Osteoblast (primary cell): ENCODE data around the gene GHDC. TPM values are rescaled to one million over a fixed set of nuclear protein-coding genes. Genes with fewer than 3 reads are reported as not detected.
A peak's percentile ranks its signal among the peaks of the same experiment; 100 is the strongest.

ENCODE experiments used
- DNase-seq: peaks from one replicate; pipeline ENCODE4 v3.0.0; 2011; ENCODE audit warnings: low spot score, mixed read lengths; ENCODE audit not compliant: insufficient read length; ENCODE audit errors: missing footprints
- H2AFZ ChIP-seq: 2 replicates; pipeline ENCODE4 v1.6.0; 2011; ENCODE audit warnings: mild to moderate bottlenecking, low read length
- H3K27ac ChIP-seq: 2 replicates; pipeline ENCODE4 v1.5.1; 2011; ENCODE audit warnings: mild to moderate bottlenecking, low read depth, low read length, moderate library complexity
- H3K27me3 ChIP-seq: 2 replicates; pipeline ENCODE4 v1.6.0; 2012; ENCODE audit warnings: mild to moderate bottlenecking, control low read depth, inconsistent platforms, low read length, moderate library complexity; ENCODE audit not compliant: insufficient read depth
- H3K36me3 ChIP-seq: 2 replicates; pipeline ENCODE4 v1.5.1; 2011; ENCODE audit warnings: mild to moderate bottlenecking, low read length, control low read depth, moderate library complexity; ENCODE audit not compliant: insufficient read depth
- H3K4me1 ChIP-seq: 2 replicates; pipeline ENCODE4 v1.5.1; 2011; ENCODE audit warnings: mild to moderate bottlenecking, low read length, control low read depth, moderate library complexity; ENCODE audit not compliant: insufficient read depth
- H3K4me2 ChIP-seq: 2 replicates; pipeline ENCODE4 v1.6.0; 2011; ENCODE audit warnings: mild to moderate bottlenecking, low read length; ENCODE audit not compliant: insufficient read depth
- H3K4me3 ChIP-seq: fragments of 200-600 bp; sonication (generic); 3 replicates; pipeline ENCODE4 v1.5.1; 2012; ENCODE audit warnings: mild to moderate bottlenecking, low read length, inconsistent platforms; ENCODE audit not compliant: insufficient read depth
- H3K79me2 ChIP-seq: 2 replicates; pipeline ENCODE4 v1.6.0; 2012; ENCODE audit warnings: mild to moderate bottlenecking, low read length, control low read depth, inconsistent platforms; ENCODE audit not compliant: insufficient read depth
- H3K9me3 ChIP-seq: 2 replicates; pipeline ENCODE4 v1.5.1; 2011; ENCODE audit warnings: low read depth, low read length, control low read depth
- H4K20me1 ChIP-seq: 2 replicates; pipeline ENCODE4 v1.6.0; 2012; ENCODE audit warnings: mild to moderate bottlenecking, low read length, control low read depth; ENCODE audit not compliant: insufficient read depth
- total RNA-seq: library from RNA; depleted of rRNA; stranded (reverse); fragments of >200 nt; gene quantifications from 2 replicates; pipeline ENCODE4 v1.2.3, GENCODE V29; 2012
- TF ChIP-seq, protein P1 (sequence below): IDR thresholded peaks from 2 replicates; pipeline ENCODE4 v1.5.1; 2011; ENCODE audit warnings: mild to moderate bottlenecking, low read depth, low read length, moderate library complexity; ENCODE audit errors: extremely low read depth

GHDC gene
- total RNA-seq, 1 donor = 31.8 TPM

DNA sequence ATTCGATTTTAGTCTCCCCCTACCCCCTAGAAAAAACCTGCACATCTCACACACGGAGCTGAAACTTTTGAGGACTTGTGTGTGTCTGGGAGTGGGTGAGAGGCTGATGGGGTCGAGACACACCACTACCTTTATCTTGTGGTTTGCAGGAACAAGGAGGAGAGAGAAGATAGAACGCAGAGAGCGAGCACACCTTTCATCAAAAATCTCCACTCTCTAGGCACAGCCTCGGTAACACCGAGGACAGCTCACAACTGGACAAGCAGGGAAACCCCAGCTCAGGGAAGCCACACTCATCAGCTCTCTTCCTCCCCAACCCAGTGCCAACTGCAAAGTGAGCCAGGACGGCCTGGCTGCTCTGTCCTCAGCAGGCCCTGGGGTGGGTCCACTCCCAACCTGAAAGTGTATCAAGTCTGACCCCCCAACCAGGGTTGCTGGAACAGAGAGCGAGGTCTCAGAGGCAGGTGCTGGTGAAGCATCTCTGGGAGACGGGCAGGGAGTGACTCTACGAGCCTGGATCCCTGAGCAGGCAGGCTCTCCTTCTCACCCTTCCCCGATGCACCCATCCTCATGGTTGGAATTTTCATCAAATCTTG, 5.2 kb upstream of the GHDC start:
- H3K4me1 ChIP-seq = no peaks in the 10 kb centered on the region
- no peak overlapping the region for H2AFZ ChIP-seq
- H3K4me2 ChIP-seq = no peak overlapping the region
- H3K27ac ChIP-seq = no peak overlapping the region
- H4K20me1 ChIP-seq = no peaks in the 10 kb centered on the region
- no peak for DNase-seq
- H3K27me3 ChIP-seq = no peaks in the 10 kb centered on the region
- no peak overlapping the region for H3K4me3 ChIP-seq
- TF ChIP-seq, protein P1, sequence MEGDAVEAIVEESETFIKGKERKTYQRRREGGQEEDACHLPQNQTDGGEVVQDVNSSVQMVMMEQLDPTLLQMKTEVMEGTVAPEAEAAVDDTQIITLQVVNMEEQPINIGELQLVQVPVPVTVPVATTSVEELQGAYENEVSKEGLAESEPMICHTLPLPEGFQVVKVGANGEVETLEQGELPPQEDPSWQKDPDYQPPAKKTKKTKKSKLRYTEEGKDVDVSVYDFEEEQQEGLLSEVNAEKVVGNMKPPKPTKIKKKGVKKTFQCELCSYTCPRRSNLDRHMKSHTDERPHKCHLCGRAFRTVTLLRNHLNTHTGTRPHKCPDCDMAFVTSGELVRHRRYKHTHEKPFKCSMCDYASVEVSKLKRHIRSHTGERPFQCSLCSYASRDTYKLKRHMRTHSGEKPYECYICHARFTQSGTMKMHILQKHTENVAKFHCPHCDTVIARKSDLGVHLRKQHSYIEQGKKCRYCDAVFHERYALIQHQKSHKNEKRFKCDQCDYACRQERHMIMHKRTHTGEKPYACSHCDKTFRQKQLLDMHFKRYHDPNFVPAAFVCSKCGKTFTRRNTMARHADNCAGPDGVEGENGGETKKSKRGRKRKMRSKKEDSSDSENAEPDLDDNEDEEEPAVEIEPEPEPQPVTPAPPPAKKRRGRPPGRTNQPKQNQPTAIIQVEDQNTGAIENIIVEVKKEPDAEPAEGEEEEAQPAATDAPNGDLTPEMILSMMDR = no peak
- H3K79me2 ChIP-seq = no peaks in the 10 kb centered on the region
- no peaks in the 10 kb centered on the region for H3K9me3 ChIP-seq
- peaks cover 22% of the 10 kb centered on the region for H3K36me3 ChIP-seq

DNA sequence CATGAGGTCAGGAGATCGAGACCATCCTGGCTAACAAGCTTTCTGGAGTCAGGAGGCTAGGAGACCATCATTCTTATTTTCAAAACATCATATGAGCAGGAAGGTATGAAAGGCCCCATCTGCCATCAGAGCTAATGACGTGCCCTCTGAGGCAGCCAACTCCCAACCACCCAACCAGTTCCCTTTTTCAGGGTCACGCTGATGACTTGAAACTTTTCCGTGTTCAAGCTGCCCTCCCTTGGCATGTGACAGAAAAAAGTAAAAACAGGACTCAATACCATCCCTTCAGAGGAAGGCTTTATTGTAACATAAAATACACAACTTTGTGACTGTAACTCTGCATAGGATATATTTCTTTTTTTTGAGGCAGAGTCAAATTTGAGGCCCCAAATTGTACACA, 4.6 kb upstream of the GHDC start:
- Histone ChIP-seq H3K4me3 (no peak overlapping the region), H3K4me1 (peaks cover 1% of the 10 kb centered on the region), H3K27ac (no peak overlapping the region), H3K4me2 (no peak overlapping the region), H3K27me3 (no peaks in the 10 kb centered on the region), H3K79me2 (no peaks in the 10 kb centered on the region), H4K20me1 (no peaks in the 10 kb centered on the region), H3K36me3 (peaks cover 21% of the 10 kb centered on the region), H3K9me3 (no peaks in the 10 kb centered on the region), H2AFZ (no peak overlapping the region)
- no peak for DNase-seq
- TF ChIP-seq, protein P1 = no peak

DNA sequence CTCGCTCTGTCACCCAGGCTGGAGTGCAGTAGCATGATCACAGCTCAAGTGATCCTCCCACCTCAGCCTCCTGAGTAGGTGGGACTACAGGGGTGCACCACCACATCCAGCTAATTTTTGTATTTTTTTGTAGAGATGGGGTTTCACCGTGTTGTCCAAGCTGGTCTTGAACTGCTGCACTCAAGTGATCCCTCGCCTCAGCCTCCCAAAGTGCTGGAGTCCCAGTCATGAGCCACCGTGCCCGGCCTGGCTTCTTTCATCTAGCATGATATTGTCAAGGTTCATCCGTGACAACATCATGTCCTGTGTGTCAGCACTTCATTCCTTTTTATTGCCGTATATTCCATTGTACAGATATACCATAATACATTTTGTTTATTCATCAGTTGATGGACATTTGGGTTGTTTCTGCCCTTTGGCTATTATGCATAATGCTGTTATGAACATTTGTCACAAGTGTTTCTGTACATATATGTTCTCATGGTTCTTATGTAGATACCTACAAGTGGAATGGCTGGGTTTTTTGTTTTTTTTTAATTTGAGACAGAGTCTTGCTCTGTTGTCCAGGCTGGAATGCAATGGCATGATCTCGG, 3.4 kb upstream of the GHDC start:
- DNase-seq = no peak
- no peak overlapping the region for H3K27ac ChIP-seq
- H3K36me3 ChIP-seq = peaks cover 21% of the 10 kb centered on the region
- no peaks in the 10 kb centered on the region for H3K27me3 ChIP-seq
- no peaks in the 10 kb centered on the region for H3K9me3 ChIP-seq
- no peak overlapping the region for H2AFZ ChIP-seq
- peaks cover 6% of the 10 kb centered on the region for H3K4me1 ChIP-seq
- no peak overlapping the region for H3K4me2 ChIP-seq
- no peak overlapping the region for H3K4me3 ChIP-seq
- H3K79me2 ChIP-seq = no peaks in the 10 kb centered on the region
- H4K20me1 ChIP-seq = no peaks in the 10 kb centered on the region
- TF ChIP-seq, protein P1 = no peak

DNA sequence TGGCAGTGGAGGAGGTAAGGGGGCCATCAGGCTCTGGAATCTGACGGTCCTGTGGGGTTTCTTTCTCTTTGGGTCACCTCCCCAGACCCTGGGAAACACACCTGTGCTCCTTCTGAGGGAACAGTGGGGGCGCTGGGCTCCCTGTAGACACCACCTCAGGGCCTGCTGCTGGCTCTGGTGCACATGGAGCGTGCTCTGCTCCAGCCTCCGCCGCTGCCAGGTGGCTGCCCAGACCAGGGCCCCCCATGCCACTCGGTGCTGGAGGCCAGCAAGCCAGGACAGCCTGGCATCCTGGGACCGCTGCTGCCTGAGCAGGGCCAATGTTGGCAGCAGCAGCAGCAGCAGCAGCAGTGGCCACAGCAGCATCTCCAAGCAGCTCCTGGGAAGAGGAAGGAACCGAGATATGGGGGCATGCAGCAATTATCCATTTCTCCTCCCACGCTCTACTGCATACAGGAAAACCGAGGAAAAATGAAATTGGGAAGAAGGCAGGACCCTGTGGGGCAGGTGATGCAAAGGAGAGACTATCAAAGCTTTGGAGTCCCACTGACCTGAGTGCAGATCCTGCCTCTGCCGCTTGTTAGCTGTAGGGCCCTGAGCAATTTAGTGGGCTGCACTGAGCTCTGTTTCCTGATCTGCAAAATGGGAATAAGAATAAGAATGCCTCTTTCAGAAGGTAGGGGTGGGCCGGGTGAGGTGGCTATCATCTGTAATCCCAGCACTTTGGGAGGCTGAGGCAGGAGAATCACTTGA, 902 bp downstream of the GHDC start:
- Histone ChIP-seq H3K36me3 (no peaks in the 10 kb centered on the region), H3K4me3 (peak overlapping the region; percentile 79), H3K27me3 (no peaks in the 10 kb centered on the region), H3K4me1 (peaks cover 6% of the 10 kb centered on the region), H3K79me2 (no peaks in the 10 kb centered on the region), H3K9me3 (no peaks in the 10 kb centered on the region), H3K4me2 (peak overlapping the region; percentile 86), H4K20me1 (no peaks in the 10 kb centered on the region), H3K27ac (no peak overlapping the region), H2AFZ (peak overlapping the region; percentile 97)
- TF ChIP-seq, protein P1 = no peak
- DNase-seq = no peak
